Stimulated activated CD4-positive, alpha-beta T cell treated with anti-CD3 and anti-CD28 coated beads, Interleukin-15, amount 100 ng/mL, for 48 hours (primary cell): Measurements from ENCODE around the gene DMBX1.
A peak's percentile ranks its signal among the peaks of the same experiment; 100 is the strongest.

Experiments
- DNase-seq, 2 donors: peaks; one replicate each; pipeline ENCODE4 v3.0.0-alpha.2; 2020; ENCODE audit warnings: low read depth in 2 of 2

DMBX1 gene

DNA sequence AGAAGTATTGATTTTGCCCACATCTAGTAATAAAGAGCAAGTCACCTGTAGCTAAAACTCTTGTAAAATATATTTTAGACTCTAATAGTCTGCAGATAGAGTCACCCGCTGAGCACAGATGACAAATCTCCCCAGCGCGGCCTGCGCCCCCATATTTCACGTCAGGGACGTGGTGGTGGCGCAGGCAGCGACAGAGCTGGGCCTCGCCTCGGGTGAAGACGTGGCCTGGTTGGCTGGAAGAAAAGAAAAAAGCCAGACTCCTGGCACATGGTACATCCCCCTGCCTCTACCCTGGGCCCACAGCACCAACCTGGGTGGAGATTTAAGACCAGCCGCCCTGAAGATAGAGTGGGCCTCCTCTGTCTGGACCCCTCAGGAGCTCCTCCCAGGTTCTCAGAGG, 6.0 kb upstream of the DMBX1 start:
- DNase-seq = no peak

DNA sequence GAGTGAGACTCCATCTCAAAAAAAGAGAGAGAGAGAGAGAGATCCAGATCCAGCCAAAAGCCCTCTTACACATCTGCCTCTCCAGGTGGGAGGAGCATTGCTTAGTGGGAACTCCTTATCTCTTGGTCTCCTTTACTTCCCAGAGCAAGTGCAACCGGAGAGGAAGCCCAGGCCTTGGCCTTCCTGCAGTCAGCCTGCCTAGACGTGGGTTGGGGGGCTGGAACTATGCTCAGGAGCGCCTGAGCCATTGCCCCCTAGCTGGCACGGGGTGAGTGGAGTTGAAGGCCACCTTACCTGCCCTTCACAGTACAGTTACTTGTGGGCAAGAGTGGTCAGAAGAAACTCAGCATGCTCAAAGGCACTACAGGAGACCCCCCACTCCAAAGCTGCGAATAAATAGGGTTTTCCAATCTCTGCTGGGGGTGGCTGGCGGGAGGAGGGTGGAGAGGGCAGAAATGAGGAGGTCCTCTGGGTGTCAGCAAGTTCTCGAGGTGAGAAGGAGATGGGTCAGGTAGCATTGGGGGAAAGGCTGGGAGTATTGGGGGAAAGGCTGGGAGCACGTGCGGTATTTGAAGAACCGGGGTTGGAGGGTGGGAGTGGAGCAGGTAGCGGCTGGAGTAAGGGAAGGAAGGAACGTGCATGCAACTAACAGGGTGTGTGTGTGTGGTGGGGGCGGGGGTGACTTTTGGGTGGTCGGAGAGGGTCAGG, 4.7 kb upstream of the DMBX1 start:
- DNase-seq = no peak

DNA sequence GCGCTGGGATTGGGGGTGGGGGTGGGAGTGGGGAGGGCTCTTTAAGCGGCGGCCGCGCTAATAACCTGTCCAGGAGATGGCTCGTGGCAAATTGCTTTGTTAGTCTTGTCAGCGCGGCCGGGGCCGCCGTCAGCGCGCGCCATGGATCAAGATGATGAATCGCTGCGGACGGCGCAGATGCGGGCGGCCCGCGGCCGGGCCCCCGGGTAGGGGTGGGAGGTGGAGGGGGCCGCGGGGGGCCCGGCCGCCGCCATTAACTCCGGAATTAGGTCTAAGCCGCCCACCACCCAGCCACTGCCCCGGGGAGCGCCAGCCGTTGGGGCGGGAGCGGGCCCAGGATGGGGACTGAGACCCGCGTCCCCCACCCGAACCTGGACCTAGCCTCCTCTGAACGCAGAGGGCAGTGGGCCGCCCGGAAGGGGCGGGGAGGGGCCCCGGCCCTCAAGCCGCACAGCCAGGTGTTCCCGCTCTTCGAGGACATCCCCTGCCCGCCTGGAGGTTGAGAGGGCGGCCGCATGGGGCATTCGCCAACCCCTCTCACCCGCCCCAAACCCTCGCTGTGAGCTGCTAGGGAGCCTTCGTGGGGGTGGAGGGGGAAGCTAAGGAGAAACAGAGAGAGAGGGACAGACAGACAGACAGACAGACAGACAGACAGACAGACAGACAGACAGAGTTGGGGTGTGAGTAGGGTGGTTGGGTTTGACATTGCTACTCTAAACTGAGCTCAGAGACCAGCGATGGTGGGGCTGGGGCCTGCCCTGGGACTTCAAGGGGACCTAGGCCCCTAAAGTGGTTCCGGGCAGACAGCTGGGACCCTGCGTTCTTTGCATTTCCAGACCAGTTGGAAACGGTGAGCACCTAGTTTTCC, 3.8 kb upstream of the DMBX1 start:
- DNase-seq = no peak

DNA sequence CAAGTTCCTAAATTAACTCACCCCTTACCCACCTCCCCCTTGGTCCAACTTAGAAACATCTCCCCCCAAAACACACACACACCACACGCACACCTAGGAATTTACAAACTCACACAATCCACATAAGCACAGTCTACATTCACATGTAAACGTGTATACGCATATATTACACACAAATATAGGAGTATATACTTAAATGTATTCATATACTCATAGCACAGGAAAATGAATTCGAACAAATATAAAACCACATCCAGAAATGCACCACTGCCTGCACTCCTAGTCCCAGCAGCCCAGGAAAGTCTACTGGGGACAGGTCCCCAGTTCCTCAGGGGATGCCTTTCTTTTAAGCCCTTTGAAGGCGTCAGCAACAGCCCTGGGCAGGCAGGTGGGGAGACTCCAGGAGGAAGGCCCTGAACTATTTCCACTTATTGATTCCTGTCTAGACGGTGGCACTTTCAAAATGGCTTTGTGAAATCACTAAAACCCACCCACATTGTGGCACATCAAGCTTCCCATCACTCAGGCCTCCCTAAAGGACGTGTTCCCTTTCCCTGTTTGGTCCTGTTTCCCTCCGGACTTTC, 3.1 kb upstream of the DMBX1 start:
- no peak for DNase-seq

DNA sequence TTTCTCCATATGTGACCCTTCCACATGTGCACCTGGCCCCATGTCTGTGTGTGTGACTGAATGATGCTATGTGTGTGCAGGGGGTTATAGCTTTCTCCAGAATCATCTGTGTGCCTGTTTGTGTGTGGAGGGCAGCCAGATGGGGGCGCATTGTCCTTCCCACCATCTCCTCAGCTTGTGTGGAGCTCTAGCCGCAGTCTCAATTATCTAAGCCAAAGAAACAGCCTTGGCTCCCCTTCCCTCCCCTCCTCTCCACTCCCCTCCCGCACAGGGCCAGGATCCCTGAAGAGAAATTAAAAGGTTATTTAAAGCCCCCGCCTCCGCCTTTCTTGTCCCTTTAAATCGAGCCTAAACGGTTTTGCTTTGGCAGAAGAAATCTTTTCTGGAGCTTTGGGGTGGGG, 1.8 kb upstream of the DMBX1 start:
- no peak for DNase-seq

DNA sequence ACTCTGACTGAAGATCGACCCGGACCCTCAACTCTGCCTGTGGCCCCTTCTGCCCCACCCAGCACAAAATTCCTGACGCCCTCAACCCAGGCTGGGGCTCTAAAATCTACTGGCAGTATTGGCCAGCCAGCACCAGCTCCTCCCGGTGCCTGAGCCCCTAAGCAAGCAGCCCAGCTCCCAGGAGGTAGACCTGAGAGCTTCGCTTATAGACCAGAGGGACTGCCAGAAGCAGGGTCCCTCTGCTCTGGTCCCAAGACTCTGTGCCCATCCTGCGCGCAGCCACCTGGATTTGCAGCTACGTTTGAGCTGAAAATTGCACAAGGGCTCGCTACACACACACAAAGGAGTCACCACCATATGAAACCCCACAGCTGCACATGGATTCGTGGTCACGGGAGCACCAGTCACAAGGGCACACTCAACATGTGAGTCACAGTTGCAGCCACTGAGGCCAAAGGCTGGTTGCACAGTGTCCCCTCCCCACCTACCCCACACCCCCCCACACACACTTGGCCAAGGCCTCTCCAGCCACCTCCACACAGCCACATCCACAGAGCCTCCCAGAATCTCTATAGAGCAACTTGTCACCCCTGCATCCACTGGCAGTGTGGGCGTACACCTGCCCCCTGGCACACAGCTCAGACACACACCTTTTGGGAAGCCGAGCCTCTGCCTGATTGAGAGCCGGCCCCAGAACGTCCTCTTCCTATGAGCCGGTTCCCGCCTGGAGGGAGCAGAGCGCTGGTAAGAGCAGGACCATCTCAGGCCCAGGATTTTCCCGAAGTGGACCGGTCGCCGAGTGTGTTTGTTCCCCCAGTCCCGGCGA, 1.1 kb upstream of the DMBX1 start:
- DNase-seq = no peak

DNA sequence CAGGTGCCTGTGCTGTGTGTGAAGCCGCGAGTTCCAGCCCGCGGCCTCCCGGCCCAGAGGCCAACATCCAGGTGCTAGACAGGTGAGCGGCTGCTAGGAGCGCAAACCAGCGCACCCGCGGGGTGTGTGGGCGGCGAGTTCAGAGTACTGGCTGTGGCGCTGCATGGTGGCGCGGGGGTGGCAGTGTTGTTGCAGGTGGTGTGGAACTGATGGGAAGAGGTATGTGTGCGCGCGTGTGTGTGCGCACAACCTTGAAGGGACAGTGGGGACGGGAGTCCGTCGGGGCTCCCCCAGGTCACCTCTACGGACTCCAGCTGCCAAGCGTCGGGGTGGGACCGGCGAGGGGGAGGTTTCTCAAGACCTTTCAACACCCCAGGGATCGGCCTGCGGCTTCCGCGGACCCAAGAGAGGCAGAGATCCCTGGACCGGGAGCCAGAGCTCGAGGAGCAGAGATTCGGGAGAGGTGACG, 433 bp upstream of the DMBX1 start:
- DNase-seq = peak in 1 of 2 donors; percentile 43

DNA sequence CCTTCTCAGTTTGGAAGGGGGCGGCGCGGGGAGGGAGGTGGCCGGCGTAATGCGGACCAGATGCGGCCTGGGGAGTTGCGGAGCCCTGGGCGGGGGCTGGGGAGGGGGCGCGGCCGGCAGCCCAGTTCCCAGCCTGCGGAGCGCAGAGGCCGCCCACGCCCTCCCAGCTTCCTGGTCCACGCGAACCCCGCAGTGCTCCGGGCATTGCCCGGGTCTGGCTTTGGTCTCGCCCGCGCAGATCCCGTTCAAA, 695 bp downstream of the DMBX1 start:
- DNase-seq = no peak

DNA sequence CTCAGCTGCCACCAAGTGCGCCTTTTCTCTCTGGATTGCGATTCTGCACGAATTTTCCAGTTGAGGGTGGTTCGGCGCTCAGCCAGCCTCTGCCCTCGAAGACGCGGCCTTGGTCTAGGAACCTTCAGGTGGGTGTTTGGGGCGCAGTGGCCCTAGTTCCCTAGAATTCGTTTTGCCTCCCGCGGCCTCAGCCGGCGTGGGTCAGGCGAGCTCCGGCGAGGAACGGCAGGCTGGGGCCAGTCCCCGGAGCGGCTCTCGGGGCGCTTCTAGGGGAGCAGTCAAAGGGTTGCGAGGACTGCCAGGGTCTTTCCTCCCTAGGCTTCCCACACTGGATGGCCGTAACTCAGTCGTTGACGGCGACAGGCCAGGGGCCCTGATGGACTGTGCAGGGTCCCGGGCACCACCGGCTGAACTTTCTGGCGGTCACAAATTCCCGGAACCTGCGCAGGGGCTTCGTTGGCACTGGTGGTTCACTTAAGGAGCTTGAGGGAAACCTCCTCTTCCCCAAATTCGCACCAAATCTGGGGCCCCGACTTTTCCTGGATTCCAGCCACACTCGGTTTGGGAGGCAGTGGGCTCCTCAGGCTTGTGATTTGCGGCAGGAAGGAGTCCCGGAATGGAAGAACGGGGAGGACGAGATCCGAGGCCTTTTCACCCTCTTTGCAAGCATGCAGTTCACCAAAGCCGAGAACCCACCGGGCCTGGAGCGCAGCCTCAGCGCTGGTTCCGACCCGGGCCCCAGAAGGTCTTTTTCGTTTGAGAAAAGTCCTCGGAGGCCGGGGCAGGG, 1.2 kb downstream of the DMBX1 start:
- DNase-seq = no peak

DNA sequence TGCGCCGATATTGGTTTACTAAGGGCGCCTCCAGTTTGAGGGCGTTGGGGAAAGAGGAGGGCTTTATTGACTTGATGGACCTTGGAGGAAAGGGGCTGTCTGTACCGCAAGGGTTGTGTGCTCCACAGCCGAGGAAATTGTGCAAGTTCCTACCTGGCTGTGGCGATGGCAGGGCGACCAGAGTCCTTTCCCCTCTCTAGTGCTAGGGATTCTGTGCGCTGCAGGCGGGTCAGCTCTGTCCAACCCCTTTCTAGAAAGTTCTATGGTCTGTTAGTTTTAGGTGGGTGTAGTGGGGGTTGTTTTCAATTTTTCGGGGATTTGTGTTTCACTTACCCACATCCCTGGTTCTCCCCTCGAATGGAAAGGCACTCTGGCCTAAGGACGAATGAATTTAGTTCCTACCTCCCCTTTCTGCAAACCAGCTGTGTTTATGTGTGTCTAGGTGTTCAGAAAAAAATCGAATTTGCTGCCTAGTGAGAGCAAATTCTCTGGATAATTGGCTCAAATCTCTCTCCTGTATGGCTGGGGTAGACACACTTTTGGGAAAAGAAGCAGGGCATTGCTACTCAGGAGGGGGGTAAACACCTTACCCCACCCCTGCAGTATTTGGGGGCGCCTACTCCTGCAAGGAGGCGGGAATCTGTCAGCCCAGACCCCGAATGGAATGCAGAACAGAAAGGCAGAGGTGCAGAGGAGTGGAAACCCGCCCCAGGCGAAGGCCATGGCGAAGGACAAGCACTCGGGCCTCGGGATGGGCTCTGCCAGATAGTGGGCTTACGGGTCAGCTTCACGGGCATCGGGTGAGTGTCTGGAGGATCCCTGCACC, 2.0 kb downstream of the DMBX1 start:
- DNase-seq = no peak

DNA sequence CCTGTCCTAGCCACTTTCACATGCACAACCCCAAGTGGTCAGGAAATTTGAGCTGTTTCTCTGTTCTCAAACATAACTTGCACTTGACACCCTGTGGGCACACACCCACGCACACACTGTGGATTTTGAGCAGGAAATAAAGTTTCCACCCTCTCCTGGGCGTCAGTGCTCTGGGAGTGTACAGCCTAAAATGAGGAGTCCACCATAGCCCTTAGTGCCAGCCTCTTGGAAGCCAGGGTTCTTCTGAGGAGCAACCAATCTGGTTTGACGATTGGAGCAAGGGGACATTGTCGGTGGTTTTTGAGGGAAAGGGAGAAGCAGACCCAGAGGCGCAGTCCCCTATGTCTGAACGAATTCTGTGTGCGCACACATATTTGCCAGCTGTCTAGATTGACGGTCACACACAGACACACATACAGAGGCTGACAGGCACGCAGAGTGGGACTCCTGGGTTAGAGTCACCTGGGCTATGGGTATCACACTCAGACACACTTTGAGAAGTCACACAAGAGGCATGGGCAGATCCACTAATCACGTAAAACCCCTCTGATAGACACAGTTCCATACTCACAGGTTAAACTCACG, 2.7 kb downstream of the DMBX1 start:
- DNase-seq = no peak

DNA sequence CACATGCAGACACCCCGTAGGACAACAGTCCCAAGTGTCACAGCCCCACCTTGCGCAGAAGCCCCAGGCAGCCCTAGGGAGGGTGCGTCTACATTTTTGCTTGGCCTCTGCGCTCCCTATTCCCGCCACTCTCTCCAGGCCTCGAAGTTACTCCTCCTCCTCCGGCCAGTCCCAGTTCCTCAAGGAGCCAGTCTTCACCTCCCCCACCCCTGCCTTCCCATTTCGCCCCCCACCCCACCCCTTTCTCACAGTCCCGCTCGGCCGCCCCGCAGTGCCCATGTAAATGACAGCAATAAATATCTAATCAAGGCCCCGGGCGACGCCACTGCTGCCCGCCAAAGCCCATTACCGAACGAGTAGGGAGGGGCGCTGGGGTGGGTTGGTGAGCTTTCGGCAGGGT, 3.2 kb downstream of the DMBX1 start:
- DNase-seq = no peak

DNA sequence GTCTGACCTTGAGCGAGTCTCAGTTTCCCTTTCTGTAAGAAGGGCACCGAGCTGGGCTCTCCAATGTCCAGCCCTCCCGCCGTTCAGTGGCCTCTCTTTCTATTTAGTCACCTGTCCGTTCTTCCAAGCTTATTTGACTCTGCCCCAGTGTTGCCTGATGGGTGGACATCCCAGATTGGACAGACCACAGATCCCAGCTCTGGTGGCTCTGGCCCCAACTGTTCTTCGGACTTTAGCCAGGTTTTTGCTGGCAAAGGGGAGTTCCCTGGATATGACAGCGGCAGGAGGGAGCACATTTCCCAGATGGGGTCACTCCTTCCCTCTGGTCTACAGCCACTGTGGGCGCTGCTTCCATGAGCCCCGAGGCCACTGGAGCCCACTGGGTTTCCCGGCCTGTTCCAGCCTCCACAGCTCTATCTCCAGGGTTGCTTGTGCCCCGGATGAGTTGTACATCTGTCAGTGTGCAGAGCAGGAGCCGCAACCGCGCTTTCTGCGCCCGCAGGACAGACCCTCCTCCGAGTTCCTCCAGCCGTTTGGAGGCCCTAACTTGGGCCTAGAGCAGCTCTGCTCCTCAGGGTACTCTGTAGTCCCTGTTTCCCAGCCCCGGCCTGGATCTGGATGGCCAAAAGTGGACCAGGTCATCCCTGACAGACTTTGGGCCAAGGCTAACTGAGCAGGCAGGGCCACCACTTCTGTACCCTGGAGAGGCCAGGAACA, 3.8 kb downstream of the DMBX1 start:
- no peak for DNase-seq

DNA sequence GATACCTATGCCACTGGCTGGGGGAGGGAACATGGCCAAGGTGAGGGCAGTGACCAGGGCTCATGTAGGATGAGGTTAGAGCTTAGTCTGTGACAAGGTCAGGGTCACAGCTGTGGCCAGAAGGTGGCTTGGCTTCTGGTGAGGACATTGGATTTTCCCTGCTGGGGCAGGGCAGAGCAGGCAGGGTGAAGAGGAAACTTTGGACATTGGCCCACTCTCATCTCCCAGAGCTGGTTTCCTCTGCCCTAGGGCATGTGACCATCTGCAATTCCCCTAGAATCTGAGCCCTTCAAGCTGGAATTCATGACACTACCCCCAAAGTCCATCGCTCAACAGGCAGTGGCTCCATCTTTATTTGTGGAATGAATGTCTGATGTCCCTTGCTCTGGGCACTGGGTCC, 5.3 kb downstream of the DMBX1 start:
- DNase-seq = no peak

DNA sequence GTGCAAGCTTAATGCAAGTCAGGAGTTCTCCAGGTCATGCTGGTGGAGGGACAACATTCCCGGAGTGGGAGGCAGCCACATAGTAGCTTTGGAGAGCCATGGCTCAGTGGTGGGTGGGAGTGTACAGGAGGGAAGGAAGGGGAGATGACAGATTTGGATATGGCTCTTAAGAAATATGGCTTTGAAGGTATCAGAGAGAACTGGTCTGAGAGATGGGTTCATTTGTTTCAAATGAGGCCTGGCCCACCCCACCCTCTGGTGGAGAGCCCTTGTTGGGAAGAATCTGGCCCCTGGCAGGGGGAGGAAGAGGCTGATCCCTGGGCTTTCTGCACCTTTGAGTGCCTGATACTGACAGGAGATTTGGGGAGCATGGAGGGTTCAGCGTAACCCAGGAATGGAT, 6.1 kb downstream of the DMBX1 start:
- DNase-seq = no peak

DNA sequence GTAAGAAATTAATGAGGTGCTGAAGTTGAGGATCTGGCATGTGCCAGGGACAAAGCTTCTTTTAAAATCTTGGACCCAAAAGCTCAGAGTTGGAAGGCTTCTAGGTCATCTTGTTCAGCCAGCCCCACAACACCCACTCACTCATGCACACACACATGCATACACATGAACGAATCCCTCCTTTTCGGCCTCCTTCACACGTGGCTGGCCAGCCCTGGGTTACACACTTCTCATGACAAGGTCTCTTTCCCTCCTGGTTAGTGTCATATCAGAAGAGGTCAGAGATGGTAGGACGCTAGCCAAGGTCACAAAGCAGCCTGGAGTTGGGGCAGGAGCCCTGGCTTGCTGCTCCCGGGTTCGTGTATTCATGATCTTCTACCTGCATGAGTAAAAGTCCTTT, 6.9 kb downstream of the DMBX1 start:
- no peak for DNase-seq

DNA sequence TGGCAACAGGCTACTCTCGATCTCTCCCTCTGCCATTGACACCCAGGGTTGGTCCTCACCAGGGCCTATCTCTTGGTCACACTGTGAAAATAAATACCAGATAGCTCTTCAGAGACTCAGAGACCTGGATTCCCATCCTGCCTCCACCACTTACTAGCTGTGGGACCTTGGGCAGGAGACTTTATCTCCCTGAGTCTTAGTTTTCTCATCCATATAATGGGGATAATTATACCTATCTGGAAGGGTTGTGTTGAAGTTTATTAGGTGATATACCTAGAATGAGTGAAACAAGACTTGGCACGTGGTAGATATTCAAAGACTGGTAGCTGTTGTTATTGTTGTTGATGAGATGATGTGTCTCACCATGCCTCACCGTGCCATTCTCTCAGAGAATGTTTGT, 7.4 kb downstream of the DMBX1 start:
- DNase-seq = no peak

DNA sequence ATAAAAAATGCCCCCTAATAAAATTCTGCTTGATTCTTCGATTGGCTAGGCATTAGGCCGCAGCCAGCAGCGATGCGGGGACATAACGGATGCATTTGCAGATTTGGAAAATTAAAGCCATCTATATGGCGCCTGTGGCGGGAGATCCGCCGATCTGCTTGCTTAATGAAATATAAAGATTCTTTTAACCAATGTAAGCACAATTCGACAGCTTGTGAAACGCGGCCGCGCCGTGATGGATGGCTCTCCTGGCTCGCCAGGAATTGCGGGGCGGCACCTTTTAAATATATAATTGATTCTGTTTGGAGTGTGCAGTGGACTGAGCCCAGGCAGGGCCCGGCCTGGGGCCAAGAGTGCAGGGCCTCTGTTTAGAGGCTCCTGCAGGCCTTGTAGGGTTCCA, 8.0 kb downstream of the DMBX1 start:
- DNase-seq = no peak

DNA sequence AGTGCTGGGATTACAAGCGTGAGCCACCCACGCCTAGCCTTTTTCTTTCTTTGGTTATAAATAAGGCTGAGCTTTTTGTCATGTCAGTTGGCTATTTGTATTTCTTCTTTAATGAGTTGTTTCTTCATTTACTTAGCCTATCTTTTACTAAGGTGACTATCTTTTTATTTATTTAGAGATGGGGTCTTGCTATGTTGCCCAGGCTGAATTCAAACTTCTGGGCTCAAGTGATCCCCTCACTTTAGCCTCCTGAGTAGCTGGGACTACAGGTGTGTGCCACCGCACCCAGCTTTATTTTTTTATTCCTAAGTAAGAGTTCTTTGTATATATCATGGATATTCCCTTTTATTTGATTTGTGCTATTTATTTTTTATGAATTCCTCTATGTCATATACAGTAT, 11.9 kb downstream of the DMBX1 start:
- no peak for DNase-seq

DNA sequence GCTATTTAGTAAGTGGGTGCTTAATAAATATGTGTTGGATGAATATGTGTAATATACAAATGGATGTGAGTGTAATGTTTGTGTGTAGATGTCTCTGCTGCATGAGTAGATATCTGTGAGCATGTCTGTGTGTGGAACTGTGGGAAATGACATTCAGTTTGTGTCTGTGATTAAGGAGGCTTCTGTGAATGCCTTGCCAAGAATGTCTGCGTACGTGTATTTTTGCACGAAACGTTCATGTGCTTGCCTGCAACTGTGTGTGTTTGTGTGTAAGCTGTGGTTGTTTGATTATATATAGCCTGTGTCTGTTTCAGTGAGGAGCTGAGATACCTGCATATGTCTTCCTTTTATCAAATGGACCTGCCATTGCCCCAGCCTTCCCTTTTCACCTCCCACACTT, 13.8 kb downstream of the DMBX1 start:
- DNase-seq = no peak
